Nephron progenitor cell (in vitro differentiated cells): ENCODE data around the gene HSPA4.

Experiments used
- DNase-seq: peaks from one replicate; pipeline ENCODE4 v3.0.0; 2021
- H3K27ac Mint-ChIP-seq: 2 replicates; pipeline ENCODE4 v1.8.0; 2021; ENCODE audit warnings: mild to moderate bottlenecking, moderate library complexity, mixed read lengths
- H3K27me3 Mint-ChIP-seq: 2 replicates; pipeline ENCODE4 v1.8.0; 2021; ENCODE audit warnings: mild to moderate bottlenecking, low read depth, mixed read lengths; ENCODE audit not compliant: poor library complexity
- H3K36me3 Mint-ChIP-seq: 2 replicates; pipeline ENCODE4 v1.8.0; 2021; ENCODE audit warnings: low read depth, mixed read lengths
- H3K4me1 Mint-ChIP-seq: 2 replicates; pipeline ENCODE4 v1.8.0; 2021; ENCODE audit warnings: mixed read lengths
- H3K4me3 Mint-ChIP-seq: 2 replicates; pipeline ENCODE4 v1.8.0; 2021; ENCODE audit warnings: mild to moderate bottlenecking, moderate library complexity, mixed read lengths
- H3K9me3 Mint-ChIP-seq: 2 replicates; pipeline ENCODE4 v1.8.0; 2021; ENCODE audit warnings: mild to moderate bottlenecking, moderate library complexity, mixed read lengths
- CTCF ChIP-seq: fragments of 200-600 bp; sonication (generic); IDR thresholded peaks from 2 replicates; pipeline ENCODE4 v1.5.0; 2021; ENCODE audit warnings: antibody characterized with exemption

HSPA4 gene

GRCh38 chr5:133053448-133053847 is 1.6 kb downstream of the HSPA4 start:
- Mint-ChIP-seq H3K27me3 (peaks cover under 1% of the 10 kb centered on the region), H3K9me3 (peaks cover 4% of the 10 kb centered on the region), H3K4me1 (peaks cover 54% of the 10 kb centered on the region), H3K27ac (no peak overlapping the region), H3K4me3 (peak overlapping the region; percentile 92), H3K36me3 (peaks cover 35% of the 10 kb centered on the region)
- DNase-seq: no peak
- TF ChIP-seq CTCF: no peak

GRCh38 chr5:133054697-133055471 is 3.1 kb downstream of the HSPA4 start:
- no peak overlapping the region for H3K27ac Mint-ChIP-seq

GRCh38 chr5:133056891-133057290 is 5.1 kb downstream of the HSPA4 start:
- Mint-ChIP-seq H3K9me3 (peaks cover 4% of the 10 kb centered on the region), H3K27ac (no peak overlapping the region), H3K27me3 (no peaks in the 10 kb centered on the region), H3K36me3 (peaks cover 49% of the 10 kb centered on the region), H3K4me3 (no peak overlapping the region), H3K4me1 (peaks cover 27% of the 10 kb centered on the region)
- TF ChIP-seq CTCF: no peak
- no peak for DNase-seq

More at GRCh38 chr5:133054697-133055471, 3.1 kb downstream of the HSPA4 start:
- no peak for DNase-seq
- peaks cover 40% of the 10 kb centered on the region for H3K4me1 Mint-ChIP-seq
- H3K4me3 Mint-ChIP-seq: peak overlapping the region; percentile 92
- TF ChIP-seq CTCF: no peak
- H3K27me3 Mint-ChIP-seq: no peaks in the 10 kb centered on the region
- peaks cover 40% of the 10 kb centered on the region for H3K36me3 Mint-ChIP-seq
- H3K9me3 Mint-ChIP-seq: peaks cover 4% of the 10 kb centered on the region

GRCh38 chr5:133059621-133060020 is 7.8 kb downstream of the HSPA4 start:
- peaks cover 4% of the 10 kb centered on the region for H3K9me3 Mint-ChIP-seq

GRCh38 chr5:133062276-133062675 is 10.5 kb downstream of the HSPA4 start:
- peaks cover 47% of the 10 kb centered on the region for H3K36me3 Mint-ChIP-seq
- DNase-seq: no peak
- no peaks in the 10 kb centered on the region for H3K9me3 Mint-ChIP-seq
- no peak overlapping the region for H3K4me3 Mint-ChIP-seq
- H3K27ac Mint-ChIP-seq: peak overlapping the region; percentile 75
- no peaks in the 10 kb centered on the region for H3K27me3 Mint-ChIP-seq
- H3K4me1 Mint-ChIP-seq: peaks cover 9% of the 10 kb centered on the region
- no peak for TF ChIP-seq CTCF

More at GRCh38 chr5:133059621-133060020, 7.8 kb downstream of the HSPA4 start:
- no peak overlapping the region for H3K4me3 Mint-ChIP-seq
- peaks cover 47% of the 10 kb centered on the region for H3K36me3 Mint-ChIP-seq
- H3K27ac Mint-ChIP-seq: no peak overlapping the region
- DNase-seq: no peak
- no peak for TF ChIP-seq CTCF
- H3K27me3 Mint-ChIP-seq: no peaks in the 10 kb centered on the region
- H3K4me1 Mint-ChIP-seq: peaks cover 18% of the 10 kb centered on the region

- Mint-ChIP-seq H3K4me3 (no peak overlapping the region), H3K36me3 (peaks cover 57% of the 10 kb centered on the region), H3K9me3 (no peaks in the 10 kb centered on the region), H3K27me3 (no peaks in the 10 kb centered on the region), H3K4me1 (peaks cover 9% of the 10 kb centered on the region), H3K27ac (no peak overlapping the region)
- TF ChIP-seq CTCF: no peak
- DNase-seq: no peak
Observed at GRCh38 chr5:133063965-133064364, 12.2 kb downstream of the HSPA4 start.
